Measurements from ENCODE around the gene HSPBAP1.
"Not testable (repeated sequence)": the region's sequence is repeated elsewhere in the genome, so short reads cannot be mapped to it uniquely, and the experiment has no call there.

Gene HSPBAP1

DNA sequence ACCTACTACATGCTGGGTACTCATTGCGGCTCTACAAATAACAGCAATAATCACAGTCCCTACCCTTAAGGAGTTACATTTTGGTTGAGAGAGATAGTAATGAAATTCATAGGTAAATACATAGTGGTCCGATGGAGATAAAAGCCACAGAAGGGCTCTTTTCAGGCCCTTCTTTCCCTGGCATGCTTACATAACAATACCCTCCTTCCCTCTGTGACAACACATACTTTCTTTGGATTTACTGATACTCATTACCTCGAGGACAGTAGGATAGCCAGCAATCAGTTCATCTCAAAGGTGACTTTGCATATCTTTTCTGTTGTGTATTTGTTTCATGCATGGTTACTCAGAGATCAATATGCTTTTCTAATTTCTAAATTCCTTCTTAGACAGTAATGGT, 54.5 kb downstream of the HSPBAP1 start:
- DNase-seq (ENCODE audit: low read depth in 2 of 2): no peak

GRCh38 chr3:122732682-122733525, 60.7 kb downstream of the HSPBAP1 start:
- not testable (repeated sequence) for DNase-seq (ENCODE audit: low read depth in 2 of 2)

GRCh38 chr3:122730240-122730639, 63.4 kb downstream of the HSPBAP1 start:
- DNase-seq (ENCODE audit: low read depth in 2 of 2): no peak

GRCh38 chr3:122728756-122729514, 64.7 kb downstream of the HSPBAP1 start:
- DNase-seq (ENCODE audit: low read depth in 2 of 2): no peak

DNA sequence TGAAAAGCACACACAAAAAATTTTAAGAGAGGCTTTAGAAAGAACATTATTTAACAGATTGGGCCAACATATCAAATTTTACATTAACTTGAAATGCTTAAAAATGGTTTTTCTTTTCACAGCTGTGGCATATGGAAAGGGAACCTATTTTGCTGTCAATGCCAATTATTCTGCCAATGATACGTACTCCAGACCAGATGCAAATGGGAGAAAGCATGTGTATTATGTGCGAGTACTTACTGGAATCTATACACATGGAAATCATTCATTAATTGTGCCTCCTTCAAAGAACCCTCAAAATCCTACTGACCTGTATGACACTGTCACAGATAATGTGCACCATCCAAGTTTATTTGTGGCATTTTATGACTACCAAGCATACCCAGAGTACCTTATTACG, 65.4 kb downstream of the HSPBAP1 start:
- no peak for DNase-seq (ENCODE audit: low read depth in 2 of 2)

GRCh38 chr3:122727766-122728165, 65.9 kb downstream of the HSPBAP1 start:
- no peak for DNase-seq (ENCODE audit: low read depth in 2 of 2)

DNA sequence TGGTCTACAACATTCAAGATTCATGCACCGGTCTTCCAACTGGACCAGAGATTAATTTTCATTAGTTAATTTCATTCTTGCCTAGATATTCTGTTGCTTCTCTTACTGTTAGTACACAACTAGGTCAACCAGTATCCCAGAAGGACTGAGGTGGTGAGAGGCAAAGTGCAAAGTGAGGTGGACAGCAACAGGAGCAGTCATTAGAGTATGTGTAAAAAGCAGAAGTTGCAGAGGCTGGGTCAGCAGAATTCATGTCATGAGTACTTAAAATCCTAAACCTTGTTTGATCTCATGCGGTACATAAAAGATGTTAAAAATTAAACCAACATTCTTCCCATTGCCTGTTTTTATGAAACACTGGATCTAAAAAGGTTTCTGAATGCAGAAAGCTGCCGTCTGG, 66.3 kb downstream of the HSPBAP1 start:
- DNase-seq (ENCODE audit: low read depth in 2 of 2): no peak

DNA sequence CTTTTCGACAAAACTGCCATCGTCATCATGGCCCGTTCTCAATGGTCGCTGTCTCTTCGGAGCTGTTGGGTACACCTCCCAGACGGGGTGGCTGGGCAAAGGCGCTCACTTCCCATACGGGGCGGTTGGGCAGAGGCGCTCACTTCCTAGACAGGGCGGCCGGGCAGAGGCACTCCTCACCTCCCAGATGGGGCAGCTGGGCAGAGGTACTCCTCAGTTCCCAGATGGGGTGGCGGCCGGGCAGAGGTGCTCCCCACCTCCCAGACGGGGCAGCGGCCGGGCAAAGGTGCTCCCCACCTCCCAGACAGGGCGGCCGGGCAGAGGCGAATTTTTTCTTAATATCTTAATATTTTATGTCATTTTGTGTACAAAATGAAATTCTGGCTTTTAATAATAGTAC, 68.5 kb downstream of the HSPBAP1 start:
- no peak for DNase-seq (ENCODE audit: low read depth in 2 of 2)

GRCh38 chr3:122719273-122719921, 74.2 kb downstream of the HSPBAP1 start:
- no peak for DNase-seq (ENCODE audit: low read depth in 2 of 2)

DNA sequence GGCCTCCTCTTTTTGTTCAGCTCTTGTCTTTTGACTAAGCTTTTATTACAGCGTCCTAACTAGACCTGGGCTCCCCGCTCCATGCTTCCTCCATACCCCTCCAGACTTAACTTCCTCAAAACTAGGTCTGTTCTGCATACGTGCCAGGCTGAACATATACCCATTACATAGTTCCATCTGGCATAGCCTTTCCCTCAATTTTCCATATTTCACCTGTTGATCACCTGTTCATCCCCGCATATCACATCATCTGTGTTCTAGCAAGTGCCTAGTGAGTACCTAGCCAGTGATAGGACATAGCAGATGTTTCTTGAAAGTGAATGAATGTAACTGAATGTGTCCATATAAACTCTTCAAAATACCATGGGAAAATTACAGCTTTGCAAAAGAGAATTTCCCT, 77.0 kb downstream of the HSPBAP1 start:
- no peak for DNase-seq (ENCODE audit: low read depth in 2 of 2)

DNA sequence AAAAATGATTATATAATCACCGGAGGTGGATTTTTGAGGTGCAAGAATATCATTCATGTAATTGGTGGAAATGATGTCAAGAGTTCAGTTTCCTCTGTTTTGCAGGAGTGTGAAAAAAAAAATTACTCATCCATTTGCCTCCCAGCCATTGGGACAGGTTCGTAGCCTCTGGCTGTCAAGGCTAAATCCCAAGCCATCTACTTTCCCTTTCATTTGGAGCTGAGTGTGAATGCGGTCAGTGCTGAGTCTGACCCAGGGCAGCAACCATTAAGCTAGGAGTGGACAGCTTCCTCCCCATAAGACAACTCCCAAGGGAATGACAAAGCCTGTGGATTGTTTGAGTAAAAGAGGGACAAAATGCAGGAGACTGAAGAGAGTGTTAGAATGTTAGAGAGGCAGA, 79.4 kb downstream of the HSPBAP1 start:
- DNase-seq (ENCODE audit: low read depth in 2 of 2): no peak

DNA sequence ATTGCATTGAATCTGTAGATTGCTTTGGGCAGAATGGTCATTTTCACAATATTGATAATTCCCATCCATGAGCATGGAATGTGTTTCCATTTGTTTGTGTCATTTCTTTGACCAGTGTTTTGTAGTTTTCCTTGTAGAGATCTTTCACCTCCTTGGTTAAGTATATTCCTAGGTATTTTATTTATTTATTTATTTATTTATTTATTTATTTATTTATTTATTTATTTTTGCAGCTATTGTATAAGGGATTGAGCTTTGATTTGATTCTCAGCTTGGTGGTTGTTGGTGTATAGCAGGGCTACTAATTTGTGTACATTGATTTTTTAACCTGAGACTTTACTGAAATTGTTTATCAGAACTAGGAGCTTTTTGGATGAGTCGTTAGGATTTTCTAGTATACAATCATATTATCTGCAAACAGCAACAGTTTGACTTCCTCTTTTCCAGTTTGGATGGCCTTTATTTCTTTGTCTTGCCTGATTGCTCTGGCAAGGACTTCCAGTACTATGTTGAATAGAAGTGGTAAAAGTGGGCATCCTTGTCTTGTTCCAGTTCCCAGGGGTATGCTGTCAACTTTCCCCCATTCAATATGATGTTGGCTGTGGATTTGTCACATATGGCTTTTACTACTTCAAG, 82.9 kb downstream of the HSPBAP1 start:
- not testable (repeated sequence) for DNase-seq (ENCODE audit: low read depth in 2 of 2)

DNA sequence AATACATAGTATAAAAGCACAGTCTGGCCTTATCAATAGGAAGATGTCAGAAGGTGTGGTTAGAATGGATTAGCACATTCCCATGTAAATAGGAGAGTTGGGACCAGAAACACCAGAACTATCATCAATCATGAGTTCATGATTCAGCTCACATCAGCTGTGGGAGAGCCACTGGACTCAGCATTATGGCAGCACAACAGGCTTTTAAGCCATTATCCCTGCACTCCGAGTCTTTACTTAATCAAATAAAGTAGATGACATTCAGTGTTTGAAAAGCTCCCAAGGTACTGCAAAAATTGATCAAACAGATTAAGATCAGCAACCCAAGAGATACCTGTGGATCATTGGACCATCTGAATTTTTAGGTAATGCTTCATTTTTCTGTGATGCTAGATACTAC, 88.3 kb downstream of the HSPBAP1 start:
- DNase-seq (ENCODE audit: low read depth in 2 of 2): no peak

DNA sequence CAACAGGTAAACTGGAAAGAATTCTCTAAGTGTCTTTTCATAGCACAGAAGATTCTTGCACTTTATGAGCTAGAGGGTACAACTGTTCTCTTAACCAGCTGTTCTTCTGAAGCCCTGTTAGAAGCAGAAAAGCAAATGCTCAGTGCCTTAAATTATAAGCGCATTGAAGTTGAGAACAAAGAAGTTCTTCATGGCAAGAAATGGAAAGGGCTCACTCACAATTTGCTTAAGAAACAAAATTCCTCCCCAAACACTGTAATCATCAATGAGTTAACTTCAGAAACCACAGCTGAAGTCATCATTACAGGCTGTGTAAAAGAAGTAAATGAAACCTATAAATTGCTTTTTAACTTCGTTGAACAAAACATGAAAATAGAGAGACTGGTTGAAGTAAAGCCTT, 93.4 kb downstream of the HSPBAP1 start:
- DNase-seq (ENCODE audit: low read depth in 2 of 2): no peak

DNA sequence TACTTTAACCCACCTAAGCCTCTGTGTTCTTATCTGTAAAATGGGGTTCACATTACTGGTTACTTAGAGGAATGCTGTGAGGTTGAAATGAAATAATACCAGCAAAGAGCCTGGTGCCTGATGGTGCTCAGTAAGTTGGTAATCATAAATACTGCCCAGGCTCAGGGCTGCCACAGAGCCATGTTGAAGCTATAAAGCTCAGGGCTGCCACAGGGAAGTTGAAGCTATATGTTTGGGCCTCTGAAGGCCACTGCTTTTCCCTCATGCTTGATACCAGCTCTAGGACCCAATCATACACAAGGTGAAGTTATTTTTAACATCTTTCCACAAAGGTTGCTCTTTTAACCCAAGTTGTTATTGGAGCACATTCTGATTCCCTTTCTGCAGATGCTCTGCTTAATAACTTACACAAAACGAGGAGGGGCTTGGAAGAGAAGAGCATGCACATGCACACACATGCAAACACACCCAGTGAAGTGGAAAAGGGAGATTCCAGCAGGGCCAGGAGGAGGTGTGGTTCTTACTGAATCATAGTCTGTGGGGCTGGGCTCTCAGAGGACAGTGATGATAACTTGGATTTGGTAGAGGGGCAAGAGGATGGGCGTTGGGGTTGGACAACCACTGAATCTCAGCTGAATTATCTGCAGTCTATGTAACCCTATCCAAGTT, 95.5 kb downstream of the HSPBAP1 start:
- no peak for DNase-seq (ENCODE audit: low read depth in 2 of 2)

DNA sequence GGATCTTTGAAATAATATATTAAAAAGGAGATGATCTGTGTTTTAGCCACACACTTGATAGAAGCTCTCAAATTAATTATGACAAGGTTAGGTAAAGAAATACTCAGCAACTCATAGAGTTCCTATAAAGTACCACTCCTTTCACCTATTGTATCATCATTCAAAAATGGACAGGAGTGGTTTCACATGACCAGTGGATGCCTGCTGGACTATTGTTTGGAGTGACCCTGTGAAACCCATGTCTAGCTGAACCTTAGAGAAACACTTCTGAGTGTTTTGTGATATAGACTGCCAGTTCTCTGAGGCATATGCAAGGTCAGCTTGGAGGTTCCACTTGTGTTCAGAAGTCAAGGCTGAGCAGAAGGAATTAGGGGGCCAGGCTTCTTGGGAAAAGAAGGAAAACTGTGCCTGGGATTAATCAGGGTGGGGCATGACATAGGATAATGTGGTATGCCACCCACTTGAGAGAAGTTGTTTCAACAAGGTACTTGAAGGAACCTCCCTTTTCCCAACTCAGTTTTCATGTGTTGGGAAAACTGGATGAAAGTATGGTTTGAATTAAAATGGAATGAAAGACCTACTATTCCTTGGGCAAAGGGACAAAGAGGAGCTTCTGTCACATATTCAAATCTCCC, 97.6 kb downstream of the HSPBAP1 start:
- no peak for DNase-seq (ENCODE audit: low read depth in 2 of 2)

DNA sequence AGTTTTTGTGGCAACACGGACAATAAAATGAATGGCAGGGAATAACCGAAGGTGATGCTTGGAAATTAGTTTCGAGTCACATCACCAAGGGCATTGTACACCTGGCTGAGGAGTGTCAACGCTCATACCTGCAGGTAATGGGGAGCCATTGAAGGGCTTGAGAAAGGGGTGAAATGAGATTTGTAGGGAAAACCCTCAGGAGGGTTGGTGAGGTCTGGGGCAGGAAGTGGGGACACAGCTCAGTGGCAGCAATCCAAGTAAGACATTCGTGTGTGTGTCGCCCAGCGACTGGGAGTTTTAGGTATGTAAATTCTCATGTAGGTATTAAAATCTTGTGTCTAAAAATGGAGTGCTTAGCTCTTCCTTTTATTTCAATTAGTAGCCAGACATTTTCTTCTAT, 98.7 kb downstream of the HSPBAP1 start:
- DNase-seq (ENCODE audit: low read depth in 2 of 2): no peak

DNA sequence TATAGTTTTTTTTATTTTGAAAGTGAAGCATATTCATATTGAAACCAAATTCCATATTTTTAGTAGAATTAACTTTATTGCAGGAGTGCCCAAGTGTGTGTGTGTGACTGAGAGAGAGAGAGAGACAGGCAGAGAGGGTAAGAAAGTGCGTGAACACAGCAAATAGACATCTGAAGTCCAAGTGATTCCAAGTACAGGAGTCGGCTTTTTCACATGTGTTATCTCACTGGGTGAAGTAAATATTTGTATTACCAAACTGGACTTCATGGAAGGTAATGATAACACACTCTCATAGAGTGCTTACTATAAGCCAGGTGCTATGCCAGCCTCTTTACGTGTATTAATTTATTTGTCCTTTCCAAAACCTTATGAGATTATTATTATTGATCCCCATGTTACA, 101.0 kb downstream of the HSPBAP1 start:
- DNase-seq (ENCODE audit: low read depth in 2 of 2): no peak

DNA sequence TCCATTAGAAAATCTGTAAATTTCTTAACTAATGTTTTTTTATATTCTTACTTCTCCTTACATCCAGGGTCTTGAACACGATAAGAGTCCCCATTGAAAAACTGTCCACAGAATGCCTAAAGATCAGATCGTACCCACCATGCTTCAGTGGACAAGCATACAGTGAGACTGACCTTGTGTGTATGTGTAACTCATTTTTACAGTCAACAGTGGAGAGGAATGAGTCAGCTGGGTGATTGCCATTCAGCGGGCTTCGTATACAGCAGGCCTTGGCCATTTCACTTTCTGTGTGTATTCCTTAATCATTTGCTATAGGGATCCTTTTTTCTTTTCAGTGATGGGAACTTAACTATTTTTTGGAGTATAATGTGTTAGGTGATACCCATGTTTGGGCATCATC, 102.4 kb downstream of the HSPBAP1 start:
- no peak for DNase-seq (ENCODE audit: low read depth in 2 of 2)

GRCh38 chr3:122690096-122690495, 103.5 kb downstream of the HSPBAP1 start:
- no peak for DNase-seq (ENCODE audit: low read depth in 2 of 2)

Measured in stimulated activated CD8-positive, alpha-beta memory T cell treated with anti-CD3 and anti-CD28 coated beads, Interleukin-7, amount 100 ng/mL, for 1 hour (primary cell).